Effector memory CD8-positive, alpha-beta T cell (primary cell): ENCODE data around the gene RIMS4.

Experiments
- ATAC-seq: fragments of 150-1000 bp; cut with Tn5 transposase; replicated peaks from 2 replicates; pipeline ENCODE4 v1.10.0; 2021; ENCODE audit warnings: mild to moderate bottlenecking, moderate library complexity
- DNase-seq, 3 experiments: peaks; one replicate each; pipeline ENCODE4 v3.0.0; 2021
- H3K27ac Mint-ChIP-seq, 2 donors: one replicate each; pipeline ENCODE4 v1.8.0; 2022; ENCODE audit warnings: mild to moderate bottlenecking in 2 of 2, mixed read lengths in 2 of 2, moderate library complexity in 2 of 2
- H3K27me3 Mint-ChIP-seq, 2 donors: one replicate each; pipeline ENCODE4 v1.8.0; 2022; ENCODE audit warnings: mixed read lengths in 2 of 2
- H3K36me3 Mint-ChIP-seq: one replicate; pipeline ENCODE4 v1.8.0; 2022; ENCODE audit warnings: mild to moderate bottlenecking, moderate library complexity, mixed read lengths; ENCODE audit not compliant: insufficient read depth
- H3K4me1 Mint-ChIP-seq, 2 donors: one replicate each; pipeline ENCODE4 v1.8.0; 2022; ENCODE audit warnings: low read depth in 2 of 2, mixed read lengths in 2 of 2
- H3K4me3 Mint-ChIP-seq, 2 donors: one replicate each; pipeline ENCODE4 v1.8.0; 2022; ENCODE audit warnings: mild to moderate bottlenecking in 2 of 2, mixed read lengths in 2 of 2, moderate library complexity in 2 of 2
- H3K9me3 Mint-ChIP-seq, 2 donors: one replicate each; pipeline ENCODE4 v1.8.0; 2022; ENCODE audit warnings: mixed read lengths in 2 of 2

The RIMS4 gene

GRCh38 chr20:44732327-44732726 is 78.0 kb downstream of the RIMS4 start:
- DNase-seq: no peak
- no peak overlapping the region for H3K27ac Mint-ChIP-seq
- H3K4me3 Mint-ChIP-seq: no peak overlapping the region
- H3K36me3 Mint-ChIP-seq: no peaks in the 10 kb centered on the region
- peaks cover 5 to 20% of the 10 kb centered on the region in 2 donors for H3K27me3 Mint-ChIP-seq
- H3K4me1 Mint-ChIP-seq: peaks cover 8 to 13% of the 10 kb centered on the region in 2 donors
- H3K9me3 Mint-ChIP-seq: peaks cover 0 to 9% of the 10 kb centered on the region in 2 donors
- no peak for ATAC-seq

DNA sequence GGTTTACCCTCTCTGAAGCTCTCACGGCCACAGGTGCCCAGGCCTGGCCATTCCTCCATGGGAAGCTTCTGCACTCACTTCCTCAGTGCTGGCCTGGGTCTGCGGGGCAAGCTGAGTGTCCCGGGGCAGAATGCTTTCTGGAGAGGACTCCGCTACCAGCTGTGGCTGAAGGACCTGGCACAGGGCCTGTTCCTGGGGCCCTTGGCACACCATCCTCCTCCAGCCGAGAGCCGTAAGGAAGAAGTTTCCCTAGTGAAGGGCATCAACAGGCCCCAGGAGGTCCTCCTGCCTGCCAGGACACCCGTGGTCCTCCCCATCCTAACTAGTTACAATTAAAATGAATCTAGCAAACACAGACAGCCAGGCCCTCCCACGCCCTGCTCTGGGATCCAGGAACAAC is 78.7 kb downstream of the RIMS4 start:
- H3K36me3 Mint-ChIP-seq: no peaks in the 10 kb centered on the region
- peaks cover 5 to 23% of the 10 kb centered on the region in 2 donors for H3K27me3 Mint-ChIP-seq
- no peak overlapping the region for H3K27ac Mint-ChIP-seq
- no peak for ATAC-seq
- peaks cover 8 to 10% of the 10 kb centered on the region in 2 donors for H3K4me1 Mint-ChIP-seq
- peaks cover 0 to 7% of the 10 kb centered on the region in 2 donors for H3K9me3 Mint-ChIP-seq
- DNase-seq: no peak
- H3K4me3 Mint-ChIP-seq: no peak overlapping the region

GRCh38 chr20:44730441-44730840 is 79.9 kb downstream of the RIMS4 start:
- Mint-ChIP-seq H3K9me3 (no peaks in the 10 kb centered on the region), H3K36me3 (no peaks in the 10 kb centered on the region), H3K27ac (no peak overlapping the region), H3K4me1 (peaks cover 3% of the 10 kb centered on the region in 2 donors), H3K4me3 (no peak overlapping the region), H3K27me3 (peaks cover 5 to 29% of the 10 kb centered on the region in 2 donors)
- DNase-seq (no peak), ATAC-seq (no peak)

- ATAC-seq: no peak
- no peak overlapping the region for H3K4me3 Mint-ChIP-seq
- H3K4me1 Mint-ChIP-seq: peaks cover 3% of the 10 kb centered on the region in 2 donors
- no peak for DNase-seq
- no peaks in the 10 kb centered on the region for H3K36me3 Mint-ChIP-seq
- H3K9me3 Mint-ChIP-seq: no peaks in the 10 kb centered on the region
- no peak overlapping the region for H3K27ac Mint-ChIP-seq
- H3K27me3 Mint-ChIP-seq: peaks cover 5 to 29% of the 10 kb centered on the region in 2 donors
These were observed 81.4 kb downstream of the RIMS4 start for GRCh38 chr20:44728801-44729443.

- Mint-ChIP-seq H3K27me3 (peaks cover 5 to 25% of the 10 kb centered on the region in 2 donors), H3K4me1 (no peaks in the 10 kb centered on the region), H3K27ac (no peak overlapping the region), H3K36me3 (no peaks in the 10 kb centered on the region), H3K4me3 (no peak overlapping the region), H3K9me3 (no peaks in the 10 kb centered on the region)
- ATAC-seq (no peak), DNase-seq (no peak)
These were observed 82.7 kb downstream of the RIMS4 start for GRCh38 chr20:44727651-44728050.

GRCh38 chr20:44727039-44727438 is 83.3 kb downstream of the RIMS4 start:
- Mint-ChIP-seq H3K27ac (no peak overlapping the region), H3K4me3 (no peak overlapping the region), H3K4me1 (no peaks in the 10 kb centered on the region), H3K9me3 (no peaks in the 10 kb centered on the region), H3K27me3 (peaks cover 5 to 25% of the 10 kb centered on the region in 2 donors), H3K36me3 (no peaks in the 10 kb centered on the region)
- ATAC-seq (no peak), DNase-seq (no peak)

- no peak overlapping the region for H3K4me3 Mint-ChIP-seq
- H3K27me3 Mint-ChIP-seq: peaks cover 5 to 25% of the 10 kb centered on the region in 2 donors
- H3K4me1 Mint-ChIP-seq: no peaks in the 10 kb centered on the region
- H3K9me3 Mint-ChIP-seq: no peaks in the 10 kb centered on the region
- DNase-seq (no peak), ATAC-seq (no peak)
- H3K27ac Mint-ChIP-seq: no peak overlapping the region
- H3K36me3 Mint-ChIP-seq: no peaks in the 10 kb centered on the region
These were observed 84.5 kb downstream of the RIMS4 start for GRCh38 chr20:44725837-44726236.

GRCh38 chr20:44724423-44725091 is 85.8 kb downstream of the RIMS4 start:
- no peaks in the 10 kb centered on the region for H3K4me1 Mint-ChIP-seq
- peaks cover 5 to 34% of the 10 kb centered on the region in 2 donors for H3K27me3 Mint-ChIP-seq
- H3K9me3 Mint-ChIP-seq: no peaks in the 10 kb centered on the region
- ATAC-seq: no peak
- H3K27ac Mint-ChIP-seq: no peak overlapping the region
- no peak for DNase-seq
- H3K4me3 Mint-ChIP-seq: no peak overlapping the region
- no peaks in the 10 kb centered on the region for H3K36me3 Mint-ChIP-seq

- H3K9me3 Mint-ChIP-seq: no peaks in the 10 kb centered on the region
- no peaks in the 10 kb centered on the region for H3K36me3 Mint-ChIP-seq
- no peak overlapping the region for H3K4me3 Mint-ChIP-seq
- no peak for DNase-seq
- H3K27ac Mint-ChIP-seq: no peak overlapping the region
- no peaks in the 10 kb centered on the region for H3K4me1 Mint-ChIP-seq
- peaks cover 4 to 29% of the 10 kb centered on the region in 2 donors for H3K27me3 Mint-ChIP-seq
- no peak for ATAC-seq
These were observed 86.5 kb downstream of the RIMS4 start for GRCh38 chr20:44723798-44724362.

DNA sequence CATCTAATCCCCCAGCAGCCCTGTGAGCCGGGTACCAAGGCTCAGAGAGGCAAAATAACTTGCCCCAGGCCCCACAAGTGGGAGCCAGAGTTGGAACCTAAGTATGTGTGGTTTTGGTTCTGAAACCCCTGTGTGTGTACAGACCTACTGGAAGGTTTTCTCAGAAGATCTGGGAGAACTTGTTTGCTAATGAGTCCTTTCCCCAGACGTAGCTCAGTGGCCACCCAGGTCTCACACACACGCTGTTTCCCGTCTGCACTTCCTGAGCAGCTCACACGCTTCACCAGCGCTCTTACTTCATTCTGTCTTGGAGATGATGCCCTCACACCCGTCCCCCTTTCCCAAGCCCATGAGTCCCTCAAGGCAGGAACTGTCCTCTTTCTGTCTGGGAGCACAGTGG is 87.0 kb downstream of the RIMS4 start:
- H3K4me1 Mint-ChIP-seq: no peaks in the 10 kb centered on the region
- no peaks in the 10 kb centered on the region for H3K9me3 Mint-ChIP-seq
- H3K27me3 Mint-ChIP-seq: peaks cover 0 to 25% of the 10 kb centered on the region in 2 donors
- DNase-seq (no peak), ATAC-seq (no peak)
- no peak overlapping the region for H3K4me3 Mint-ChIP-seq
- H3K27ac Mint-ChIP-seq: no peak overlapping the region
- no peaks in the 10 kb centered on the region for H3K36me3 Mint-ChIP-seq

DNA sequence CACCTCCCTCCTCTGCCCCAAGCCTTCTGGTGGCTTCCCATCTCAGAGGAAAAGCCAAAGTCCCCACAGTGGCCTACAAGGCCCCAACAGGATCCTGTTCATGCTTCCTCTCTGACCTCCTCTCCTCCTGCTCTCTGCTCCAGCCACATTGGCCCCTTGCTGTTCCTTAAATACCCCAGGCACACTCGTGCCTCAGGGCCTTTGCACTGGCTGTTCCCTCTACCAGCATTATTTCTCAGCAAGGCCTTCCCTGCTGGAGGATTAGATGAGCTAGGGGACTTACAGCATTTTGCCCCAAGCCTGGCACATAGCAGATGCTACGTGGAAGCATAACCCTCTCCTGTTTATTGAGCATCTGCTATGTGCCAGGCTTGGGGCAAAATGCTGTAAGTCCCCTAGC is 87.4 kb downstream of the RIMS4 start:
- H3K27ac Mint-ChIP-seq: no peak overlapping the region
- H3K27me3 Mint-ChIP-seq: peaks cover 0 to 25% of the 10 kb centered on the region in 2 donors
- H3K36me3 Mint-ChIP-seq: no peaks in the 10 kb centered on the region
- H3K4me1 Mint-ChIP-seq: no peaks in the 10 kb centered on the region
- ATAC-seq (no peak), DNase-seq (no peak)
- no peaks in the 10 kb centered on the region for H3K9me3 Mint-ChIP-seq
- H3K4me3 Mint-ChIP-seq: no peak overlapping the region

- Mint-ChIP-seq H3K36me3 (no peaks in the 10 kb centered on the region), H3K4me1 (no peaks in the 10 kb centered on the region), H3K27ac (no peak overlapping the region), H3K4me3 (no peak overlapping the region), H3K9me3 (no peaks in the 10 kb centered on the region), H3K27me3 (peaks cover 0 to 22% of the 10 kb centered on the region in 2 donors)
- ATAC-seq (no peak), DNase-seq (no peak)
These were observed 88.6 kb downstream of the RIMS4 start for GRCh38 chr20:44721785-44722054.

- no peaks in the 10 kb centered on the region for H3K9me3 Mint-ChIP-seq
- no peak for ATAC-seq
- H3K27ac Mint-ChIP-seq: no peak overlapping the region
- H3K4me3 Mint-ChIP-seq: no peak overlapping the region
- no peak for DNase-seq
- H3K36me3 Mint-ChIP-seq: no peaks in the 10 kb centered on the region
- peaks cover 0 to 17% of the 10 kb centered on the region in 2 donors for H3K27me3 Mint-ChIP-seq
- no peaks in the 10 kb centered on the region for H3K4me1 Mint-ChIP-seq
These were observed 89.2 kb downstream of the RIMS4 start for GRCh38 chr20:44720997-44721784.

GRCh38 chr20:44720621-44720996 is 89.7 kb downstream of the RIMS4 start:
- DNase-seq: no peak
- H3K4me3 Mint-ChIP-seq: no peak overlapping the region
- no peaks in the 10 kb centered on the region for H3K4me1 Mint-ChIP-seq
- H3K36me3 Mint-ChIP-seq: no peaks in the 10 kb centered on the region
- no peak overlapping the region for H3K27ac Mint-ChIP-seq
- H3K9me3 Mint-ChIP-seq: no peaks in the 10 kb centered on the region
- ATAC-seq: no peak
- peaks cover 0 to 16% of the 10 kb centered on the region in 2 donors for H3K27me3 Mint-ChIP-seq
